Thyroid gland (tissue), 4 donors: ENCODE data around the gene TSC22D4. TPM values are rescaled to one million over a fixed set of nuclear protein-coding genes. Genes with fewer than 3 reads are reported as not detected.
A peak's percentile ranks its signal among the peaks of the same experiment; 100 is the strongest.

Experiments
- DNase-seq, 2 donors: peaks; one replicate each; pipeline ENCODE4 v3.0.0-alpha.2; 2019
- H3K27ac ChIP-seq, 3 donors: fragments of 200-600 bp; sonication (generic); 1 replicate in 2 of 3; 2 replicates in 1 of 3; pipeline ENCODE4 v1.5.1; 2016 to 2019; ENCODE audit warnings: mild to moderate bottlenecking in 1 of 3, moderate library complexity in 1 of 3
- H3K27me3 ChIP-seq: fragments of 200-600 bp; sonication (generic); one replicate; pipeline ENCODE4 v1.5.1; 2019
- H3K36me3 ChIP-seq, 2 donors: fragments of 200-600 bp; sonication (generic); one replicate each; pipeline ENCODE4 v1.5.1; 2016 to 2019
- H3K4me1 ChIP-seq, 2 donors: fragments of 200-600 bp; sonication (generic); one replicate each; pipeline ENCODE4 v1.5.1; 2017 to 2019
- H3K4me3 ChIP-seq, 3 donors: fragments of 200-600 bp; sonication (generic); replicated peaks in 1 of 3; 1 replicate in 2 of 3; 2 replicates in 1 of 3; pipeline ENCODE4 v1.5.1; 2016; ENCODE audit warnings: mild to moderate bottlenecking in 1 of 3
- H3K9me3 ChIP-seq: fragments of 200-600 bp; sonication (generic); one replicate; pipeline ENCODE4 v1.5.1; 2017
- POLR2A ChIP-seq, 2 donors: fragments of 450-650 bp; IDR thresholded peaks; one replicate each; pipeline ENCODE4 v1.6.1; 2017; ENCODE audit warnings: antibody characterized with exemption in 2 of 2, mild to moderate bottlenecking in 2 of 2, moderate library complexity in 1 of 2
- WGBS, 2 donors: methylation state at CpG; one replicate each; pipeline ENCODE4 v1.1.5; 2017; 5-methylcytosine and 5-hydroxymethylcytosine counted together
- intact Hi-C: fragments of 100-400 bp; cut with DNase I; formaldehyde crosslinking; loops from one replicate; pipeline ENCODE4 v1.15.1; 2023
- total RNA-seq, 4 donors: library from RNA; depleted of rRNA; stranded (reverse); fragments of >200 nt; gene quantifications; one replicate each; pipeline ENCODE4 v1.2.3, GENCODE V29; 2016
- TF ChIP-seq, protein P1 (sequence below), 6 experiments: fragments of 200-600 bp in 3 of 6; fragments of 450-650 bp in 3 of 6; sonication (generic) in 3 of 6; IDR thresholded peaks; one replicate each; pipeline ENCODE4 v1.5.1; 2016 to 2019; ENCODE audit warnings: antibody characterized with exemption in 6 of 6, mild to moderate bottlenecking in 2 of 6, inconsistent platforms in 1 of 6, moderate library complexity in 1 of 6

The TSC22D4 gene
- total RNA-seq, 4 donors from 2014 or later = 22.7 to 37.8 (median 27.9) TPM

DNA sequence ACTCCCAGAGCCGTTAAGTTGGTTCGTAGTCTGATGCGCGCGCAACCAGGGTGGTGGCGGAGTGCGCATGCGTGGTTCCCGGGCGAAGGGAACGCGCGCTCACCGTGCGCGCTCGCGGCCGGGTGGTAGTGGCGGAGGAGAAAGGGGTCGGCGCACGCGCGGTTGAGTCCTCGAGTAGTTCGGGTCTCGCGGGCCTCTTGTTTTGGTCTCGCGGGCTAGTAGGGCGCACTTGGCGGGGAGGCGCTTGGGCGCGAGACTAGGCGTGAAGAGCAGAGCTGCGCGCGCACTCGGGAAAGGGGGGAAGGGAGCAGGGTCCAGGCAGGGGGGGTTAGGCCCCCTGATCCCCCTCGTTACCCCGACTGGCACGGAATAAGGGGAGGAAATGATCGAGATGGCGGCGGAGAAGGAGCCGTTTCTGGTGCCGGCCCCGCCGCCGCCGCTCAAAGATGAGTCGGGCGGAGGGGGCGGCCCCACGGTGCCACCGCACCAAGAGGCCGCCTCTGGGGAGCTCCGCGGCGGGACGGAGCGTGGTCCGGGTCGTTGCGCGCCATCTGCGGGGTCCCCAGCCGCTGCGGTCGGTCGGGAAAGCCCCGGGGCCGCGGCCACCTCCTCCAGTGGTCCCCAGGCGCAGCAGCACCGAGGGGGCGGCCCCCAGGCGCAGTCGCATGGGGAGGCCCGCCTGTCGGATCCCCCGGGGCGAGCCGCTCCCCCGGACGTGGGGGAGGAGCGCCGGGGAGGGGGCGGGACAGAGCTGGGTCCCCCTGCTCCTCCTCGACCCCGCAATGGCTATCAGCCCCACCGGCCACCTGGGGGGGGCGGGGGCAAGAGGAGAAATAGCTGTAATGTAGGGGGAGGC is 49.1 kb downstream of the TSC22D4 start, which contains the start of gene MEPCE:
Gene MEPCE (plus strand): TSS at position 195 of the 856 bp plus-strand sequence. CDS start 188 bp downstream, at position 383.
- Histone ChIP-seq H3K4me3 (peak within 1 kb of the TSS; percentile 36 to 89 (median 88)), H3K9me3 (no peaks in the 10 kb centered on the region), H3K4me1 (peaks cover 34 to 51% of the 10 kb centered on the region in 2 donors), H3K36me3 (peaks cover 17 to 20% of the 10 kb centered on the region in 2 donors), H3K27ac (peak within 1 kb of the TSS; percentile 99 to 100 (median 99)), H3K27me3 (no peaks in the 10 kb centered on the region)
- WGBS, 2 donors = 0% methylated on average over 36 to 39 of the region's 95 CpGs
- DNase-seq = peak; percentile 97 to 98
- TF ChIP-seq, protein P1, sequence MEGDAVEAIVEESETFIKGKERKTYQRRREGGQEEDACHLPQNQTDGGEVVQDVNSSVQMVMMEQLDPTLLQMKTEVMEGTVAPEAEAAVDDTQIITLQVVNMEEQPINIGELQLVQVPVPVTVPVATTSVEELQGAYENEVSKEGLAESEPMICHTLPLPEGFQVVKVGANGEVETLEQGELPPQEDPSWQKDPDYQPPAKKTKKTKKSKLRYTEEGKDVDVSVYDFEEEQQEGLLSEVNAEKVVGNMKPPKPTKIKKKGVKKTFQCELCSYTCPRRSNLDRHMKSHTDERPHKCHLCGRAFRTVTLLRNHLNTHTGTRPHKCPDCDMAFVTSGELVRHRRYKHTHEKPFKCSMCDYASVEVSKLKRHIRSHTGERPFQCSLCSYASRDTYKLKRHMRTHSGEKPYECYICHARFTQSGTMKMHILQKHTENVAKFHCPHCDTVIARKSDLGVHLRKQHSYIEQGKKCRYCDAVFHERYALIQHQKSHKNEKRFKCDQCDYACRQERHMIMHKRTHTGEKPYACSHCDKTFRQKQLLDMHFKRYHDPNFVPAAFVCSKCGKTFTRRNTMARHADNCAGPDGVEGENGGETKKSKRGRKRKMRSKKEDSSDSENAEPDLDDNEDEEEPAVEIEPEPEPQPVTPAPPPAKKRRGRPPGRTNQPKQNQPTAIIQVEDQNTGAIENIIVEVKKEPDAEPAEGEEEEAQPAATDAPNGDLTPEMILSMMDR (IDR thresholded peaks at IDR 0.05) = no peak
- peak in 1 of 2 donors; percentile 82 for TF ChIP-seq POLR2A (IDR thresholded peaks at IDR 0.05)
- intact Hi-C loops = no loop called here

DNA sequence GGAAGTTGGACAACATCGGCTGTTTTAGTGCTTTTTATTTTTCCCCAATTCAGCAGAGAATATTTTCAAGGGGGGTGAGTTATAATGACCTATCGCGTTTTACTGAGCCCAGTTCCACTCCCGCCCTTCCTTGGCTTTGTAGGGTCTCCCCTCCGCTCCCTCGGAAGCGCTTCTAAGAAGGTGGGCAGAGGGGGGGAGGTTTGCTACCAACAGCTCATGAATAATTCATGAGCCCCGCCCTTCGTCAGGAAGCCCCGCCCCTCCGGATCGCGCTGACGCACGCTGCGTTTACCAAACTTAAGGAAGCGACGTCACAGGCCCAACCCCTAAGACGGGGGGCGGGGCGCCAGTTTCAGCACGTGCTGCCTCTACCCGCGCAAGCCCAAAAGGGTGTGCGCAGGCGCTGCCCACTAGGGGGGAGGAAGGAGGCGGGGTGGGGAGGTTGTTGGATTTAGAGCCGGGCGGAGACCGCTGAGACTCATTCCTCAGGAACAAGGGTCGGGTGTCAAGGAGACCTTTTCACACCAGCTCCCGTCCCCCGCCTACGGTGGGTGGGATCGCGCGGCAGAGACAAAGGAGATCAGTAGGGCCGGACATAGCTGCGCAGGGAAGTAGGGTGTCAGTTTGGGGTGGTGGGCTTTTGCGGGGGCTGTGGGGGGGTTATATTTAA is 49.9 kb downstream of the TSC22D4 start:
- H3K36me3 ChIP-seq = peaks cover 9 to 13% of the 10 kb centered on the region in 2 donors
- no peaks in the 10 kb centered on the region for H3K27me3 ChIP-seq
- H3K4me3 ChIP-seq = peak overlapping the region; percentile 36 to 89 (median 88)
- TF ChIP-seq, protein P1 (IDR thresholded peaks at IDR 0.05) = peak in 3 of 6 experiments; percentile 36 to 45 (median 41)
- TF ChIP-seq POLR2A (IDR thresholded peaks at IDR 0.05) = peak; percentile 74 to 79
- intact Hi-C loops = no loop called here
- peak; percentile 100 for DNase-seq
- no peaks in the 10 kb centered on the region for H3K9me3 ChIP-seq
- H3K4me1 ChIP-seq = peaks cover 31 to 43% of the 10 kb centered on the region in 2 donors
- WGBS, 2 donors = 1% methylated on average over 22 to 37 of the region's 40 CpGs
- H3K27ac ChIP-seq = peak overlapping the region; percentile 99 to 100 (median 99)

- H3K36me3 ChIP-seq = peaks cover 2 to 5% of the 10 kb centered on the region in 2 donors
- intact Hi-C loops = no loop called here
- WGBS, 2 donors = 1% methylated on average over 41 to 66 of the region's 66 CpGs
Measured at GRCh38 chr7:100428199-100428966, 50.6 kb downstream of the TSC22D4 start, which contains the start of gene ZCWPW1. Gene ZCWPW1, minus strand, starts transcription at chr7:100428703. Its CDS starts 8,054 bp downstream, at chr7:100420649.

GRCh38 chr7:100427762-100428198 is 51.2 kb downstream of the TSC22D4 start:
- Histone ChIP-seq H3K36me3 (no peaks in the 10 kb centered on the region), H3K27ac (peak overlapping the region in 2 of 3 donors; percentile 99), H3K4me3 (peak overlapping the region in 1 of 3 donors; percentile 89), H3K4me1 (peaks cover 28 to 30% of the 10 kb centered on the region in 2 donors), H3K9me3 (no peaks in the 10 kb centered on the region), H3K27me3 (no peaks in the 10 kb centered on the region)
- no peak for DNase-seq
- intact Hi-C loops = no loop called here
- WGBS, 2 donors = 42 to 48% methylated on average over 16 of the region's 16 CpGs
- TF ChIP-seq, protein P1 (IDR thresholded peaks at IDR 0.05) = no peak
- TF ChIP-seq POLR2A (IDR thresholded peaks at IDR 0.05) = no peak

More at GRCh38 chr7:100428199-100428966, 50.6 kb downstream of the TSC22D4 start, which contains the start of gene ZCWPW1:
- H3K4me1 ChIP-seq = peaks cover 31 to 36% of the 10 kb centered on the region in 2 donors
- TF ChIP-seq, protein P1 (IDR thresholded peaks at IDR 0.05) = peak in 1 of 6 experiments; percentile 1
- TF ChIP-seq POLR2A (IDR thresholded peaks at IDR 0.05) = peak; percentile 73 to 99
- H3K27ac ChIP-seq = peak within 1 kb of the TSS; percentile 99 to 100 (median 99)
- H3K4me3 ChIP-seq = peak within 1 kb of the TSS; percentile 36 to 89 (median 88)
- H3K27me3 ChIP-seq = no peaks in the 10 kb centered on the region
- peak; percentile 93 to 95 for DNase-seq
- H3K9me3 ChIP-seq = no peaks in the 10 kb centered on the region
